Prostate gland (tissue), 2 donors: ENCODE measurements around the gene ASIC4. TPM values are rescaled to one million over a fixed set of nuclear protein-coding genes. Genes with fewer than 3 reads are reported as not detected.

Source experiments
- DNase-seq: peaks from one replicate; pipeline ENCODE4 v3.0.0-alpha.2; 2019; ENCODE audit warnings: low spot score
- H3K27ac ChIP-seq, 2 donors: fragments of 200-600 bp; sonication (generic); 2 replicates each; pipeline ENCODE4 v1.5.1; 2017 to 2019
- H3K27me3 ChIP-seq: fragments of 200-600 bp; sonication (generic); replicated peaks from 2 replicates; pipeline ENCODE4 v1.5.1; 2019; ENCODE audit not compliant: insufficient read depth
- H3K36me3 ChIP-seq, 2 donors: fragments of 200-600 bp; sonication (generic); 1 replicate in 1 of 2; 2 replicates in 1 of 2; pipeline versions ENCODE4 v1.5.1 to v1.8.1; 2017 to 2019
- H3K4me1 ChIP-seq: fragments of 200-600 bp; sonication (generic); replicated peaks from 2 replicates; pipeline ENCODE4 v1.5.1; 2019
- H3K4me3 ChIP-seq, 2 donors: fragments of 200-600 bp; sonication (generic); 2 replicates each; pipeline ENCODE4 v1.5.1; 2017 to 2019
- H3K9me3 ChIP-seq: fragments of 200-600 bp; sonication (generic); 2 replicates; pipeline ENCODE4 v1.5.1; 2017
- POLR2A ChIP-seq: fragments of 450-650 bp; IDR thresholded peaks from one replicate; pipeline ENCODE4 v1.6.1; 2016; ENCODE audit warnings: antibody characterized with exemption, mild to moderate bottlenecking
- POLR2AphosphoS5 ChIP-seq: sonication (generic); formaldehyde crosslinking; IDR thresholded peaks from one replicate; pipeline ENCODE4 v1.6.1; 2017; ENCODE audit warnings: antibody characterized with exemption
- WGBS: methylation state at CpG from one replicate; pipeline ENCODE4 v1.1.5; 2018; 5-methylcytosine and 5-hydroxymethylcytosine counted together
- intact Hi-C: fragments of 100-400 bp; cut with DNase I; formaldehyde crosslinking; loops from one replicate; pipeline ENCODE4 v1.14.2; 2022
- total RNA-seq, 2 donors: library from RNA; depleted of rRNA; stranded (reverse); fragments of >200 nt; gene quantifications; one replicate each; pipeline ENCODE4 v1.1.0, GENCODE V29; 2016
- TF ChIP-seq, protein P1 (sequence below), 4 experiments: fragments of 200-600 bp in 2 of 4; fragments of 450-650 bp in 2 of 4; sonication (generic) in 2 of 4; IDR thresholded peaks; 1 replicate in 3 of 4; 2 replicates in 1 of 4; pipeline ENCODE4 v1.5.1; 2016 to 2019; ENCODE audit warnings: antibody characterized with exemption in 4 of 4, mild to moderate bottlenecking in 2 of 4, moderate library complexity in 2 of 4

Gene ASIC4
- total RNA-seq, 2 donors from 2014 or later: 0.09 to 0.45 TPM

DNA sequence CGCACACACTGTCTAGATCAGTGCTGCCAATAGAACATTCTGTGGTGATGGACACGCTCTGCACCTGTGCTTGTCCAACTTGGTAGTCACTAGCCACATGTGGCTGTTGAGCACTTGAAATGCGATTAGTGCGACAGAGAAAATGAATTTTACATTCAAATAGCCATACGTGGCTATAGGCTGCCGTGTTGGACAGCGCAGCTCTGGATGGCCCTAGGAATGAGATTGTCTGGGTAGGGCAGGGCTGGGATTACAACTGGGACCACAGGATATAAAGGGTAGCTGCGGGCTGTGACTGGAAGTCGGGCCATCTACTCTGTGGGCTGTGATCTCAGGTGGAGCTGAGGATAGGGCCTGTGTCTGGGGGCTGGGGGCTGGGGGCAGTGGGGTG, 5.2 kb downstream of the ASIC4 start:
- TF ChIP-seq, protein P1, sequence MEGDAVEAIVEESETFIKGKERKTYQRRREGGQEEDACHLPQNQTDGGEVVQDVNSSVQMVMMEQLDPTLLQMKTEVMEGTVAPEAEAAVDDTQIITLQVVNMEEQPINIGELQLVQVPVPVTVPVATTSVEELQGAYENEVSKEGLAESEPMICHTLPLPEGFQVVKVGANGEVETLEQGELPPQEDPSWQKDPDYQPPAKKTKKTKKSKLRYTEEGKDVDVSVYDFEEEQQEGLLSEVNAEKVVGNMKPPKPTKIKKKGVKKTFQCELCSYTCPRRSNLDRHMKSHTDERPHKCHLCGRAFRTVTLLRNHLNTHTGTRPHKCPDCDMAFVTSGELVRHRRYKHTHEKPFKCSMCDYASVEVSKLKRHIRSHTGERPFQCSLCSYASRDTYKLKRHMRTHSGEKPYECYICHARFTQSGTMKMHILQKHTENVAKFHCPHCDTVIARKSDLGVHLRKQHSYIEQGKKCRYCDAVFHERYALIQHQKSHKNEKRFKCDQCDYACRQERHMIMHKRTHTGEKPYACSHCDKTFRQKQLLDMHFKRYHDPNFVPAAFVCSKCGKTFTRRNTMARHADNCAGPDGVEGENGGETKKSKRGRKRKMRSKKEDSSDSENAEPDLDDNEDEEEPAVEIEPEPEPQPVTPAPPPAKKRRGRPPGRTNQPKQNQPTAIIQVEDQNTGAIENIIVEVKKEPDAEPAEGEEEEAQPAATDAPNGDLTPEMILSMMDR (IDR thresholded peaks at IDR 0.05): no peak
- TF ChIP-seq POLR2AphosphoS5 (no peak), POLR2A (no peak)
- H3K4me3 ChIP-seq: no peak overlapping the region
- peaks cover 3% of the 10 kb centered on the region for H3K4me1 ChIP-seq

DNA sequence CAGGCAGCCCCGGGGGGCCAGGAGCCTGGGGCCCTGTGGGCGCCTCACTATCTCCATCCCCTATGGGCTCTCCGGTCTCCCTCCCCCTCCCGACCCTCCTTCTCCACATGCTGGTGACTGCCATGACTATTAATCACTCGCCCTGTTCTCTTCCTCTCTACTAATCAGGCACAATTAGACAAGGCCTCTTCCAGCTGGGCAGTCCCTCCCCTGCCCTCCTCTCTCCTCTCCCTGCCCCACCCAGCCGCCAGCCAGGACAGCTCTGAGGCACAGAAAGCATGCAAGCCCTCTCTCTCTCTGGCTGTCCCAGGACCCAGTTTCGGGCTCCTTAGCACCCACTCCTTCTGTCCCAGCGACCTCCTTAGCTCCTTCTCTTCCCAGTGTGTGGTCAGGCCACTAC, 5.8 kb downstream of the ASIC4 start:
- intact Hi-C loops: loop anchor here (5.0 kb wide), 1 partner anchor 118 kb away; no protein-coding TSS in a partner anchor
- Histone ChIP-seq H3K4me1 (peaks cover 3% of the 10 kb centered on the region), H3K36me3 (no peaks in the 10 kb centered on the region), H3K4me3 (no peak overlapping the region), H3K27me3 (peaks cover 5% of the 10 kb centered on the region), H3K27ac (no peak overlapping the region), H3K9me3 (no peaks in the 10 kb centered on the region)
- TF ChIP-seq, protein P1 (IDR thresholded peaks at IDR 0.05): no peak
- no peak for TF ChIP-seq POLR2A
- DNase-seq: no peak
- 85% methylated on average over 8 of the region's 8 CpGs for WGBS

More for the DNA sequence above, 5.2 kb downstream of the ASIC4 start:
- peaks cover 8% of the 10 kb centered on the region for H3K27me3 ChIP-seq
- no peaks in the 10 kb centered on the region for H3K36me3 ChIP-seq
- WGBS: 86% methylated on average over 9 of the region's 9 CpGs
- intact Hi-C loops: loop anchor here (10.0 kb wide), 1 partner anchor 345 kb away; the partner anchor contains the start of genes CNPPD1, RETREG2 and SLC23A3
- no peaks in the 10 kb centered on the region for H3K9me3 ChIP-seq
- H3K27ac ChIP-seq: no peak overlapping the region
- no peak for DNase-seq

DNA sequence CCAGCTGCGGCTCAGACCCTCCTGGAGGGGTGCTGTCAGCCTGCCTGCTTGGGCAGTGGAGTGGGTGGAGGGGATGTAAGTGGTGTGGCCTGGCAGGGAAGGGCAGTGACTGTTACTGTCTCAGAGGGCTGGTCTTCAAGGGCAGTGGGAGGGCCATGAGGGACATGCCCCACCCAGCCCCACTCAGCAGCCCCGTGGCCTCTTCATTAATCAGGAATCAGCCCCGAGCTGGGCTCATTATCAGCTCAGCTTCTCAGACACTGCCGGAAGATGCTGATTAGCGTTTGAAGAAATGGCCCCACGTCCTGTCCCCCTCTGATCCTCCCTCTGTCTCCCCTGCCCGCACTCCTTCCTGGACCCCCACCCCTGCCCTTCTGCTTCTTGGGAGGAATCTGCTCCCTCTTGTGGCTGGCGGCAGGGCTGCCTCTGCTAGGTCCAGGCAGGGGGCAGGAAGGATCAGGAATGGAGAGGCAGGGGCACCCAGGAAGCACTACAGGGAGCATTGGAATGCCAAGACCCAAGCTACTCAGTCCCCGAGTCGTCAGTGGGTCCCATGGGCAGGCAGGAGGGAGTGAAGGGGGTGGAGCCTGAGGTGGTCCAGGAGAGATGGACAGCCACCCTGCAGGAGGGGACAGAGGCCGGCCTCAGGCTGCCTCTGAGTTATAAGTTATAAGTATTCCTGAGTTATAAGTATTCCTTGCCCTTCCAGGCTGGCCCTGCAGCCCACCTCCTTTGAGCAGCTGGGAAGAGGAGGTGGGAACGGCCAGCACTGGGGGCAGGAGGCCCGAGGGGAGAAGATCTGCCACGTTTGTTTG, 7.0 kb downstream of the ASIC4 start:
- WGBS: 25% methylated on average over 14 of the region's 14 CpGs
- Histone ChIP-seq H3K4me1 (peaks cover 3% of the 10 kb centered on the region), H3K36me3 (no peaks in the 10 kb centered on the region), H3K4me3 (no peak overlapping the region), H3K27me3 (peaks cover 5% of the 10 kb centered on the region), H3K27ac (no peak overlapping the region), H3K9me3 (no peaks in the 10 kb centered on the region)
- DNase-seq: no peak
- intact Hi-C loops: loop anchor here (5.0 kb wide), 1 partner anchor 119 kb away; no protein-coding TSS in a partner anchor
- TF ChIP-seq, protein P1 (IDR thresholded peaks at IDR 0.05): peak in 2 of 4 experiments; percentile 48 to 53
- TF ChIP-seq POLR2AphosphoS5: no peak

DNA sequence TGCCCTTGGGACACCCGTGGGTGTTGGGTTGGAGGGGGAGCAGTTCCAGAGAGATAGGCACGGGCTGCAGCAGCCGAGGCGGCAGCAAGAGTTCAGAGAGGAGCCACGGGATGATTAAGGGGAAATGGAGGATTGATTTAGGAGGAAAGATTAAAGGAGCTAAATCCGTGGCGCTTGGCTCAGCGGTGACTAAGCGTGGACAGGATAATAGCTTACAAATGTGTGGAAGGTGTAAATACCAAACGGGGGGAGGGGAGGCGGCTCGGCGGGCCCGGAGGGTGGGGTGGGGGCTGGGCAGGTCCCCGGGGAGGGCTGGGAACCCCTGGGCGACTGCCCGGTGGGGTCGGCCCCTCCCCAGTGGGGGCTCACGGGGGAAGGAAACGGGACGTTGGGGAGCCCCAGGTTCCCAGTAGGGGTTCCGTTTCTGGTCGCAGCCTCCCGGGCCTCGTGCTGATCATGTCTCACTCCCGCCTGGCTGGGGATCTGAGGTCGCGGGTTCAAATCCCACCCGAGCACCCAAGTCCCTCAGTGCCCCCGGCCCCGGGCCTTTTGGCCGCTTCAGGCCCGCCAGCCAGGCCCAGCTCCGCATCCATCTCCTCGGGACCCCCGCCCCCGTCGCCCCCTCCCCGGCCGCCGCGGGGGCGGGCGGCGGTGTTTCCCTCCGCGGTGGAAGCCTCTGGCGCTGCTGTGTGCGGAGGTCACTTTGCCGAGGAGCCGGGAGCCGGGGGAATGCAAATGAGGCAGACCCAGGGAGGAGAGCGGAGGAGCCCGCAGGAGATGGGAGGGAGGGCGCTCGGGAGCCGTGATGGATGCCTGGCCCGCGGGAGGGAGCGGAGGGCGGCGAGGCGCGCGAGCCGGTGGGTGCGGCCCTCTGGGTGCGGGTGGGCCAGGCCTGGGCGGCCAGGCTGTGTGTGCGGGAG, 8.1 kb downstream of the ASIC4 start:
- peaks cover 5% of the 10 kb centered on the region for H3K27me3 ChIP-seq
- DNase-seq: no peak
- peak overlapping the region; percentile 23 to 31 for H3K27ac ChIP-seq
- no peaks in the 10 kb centered on the region for H3K9me3 ChIP-seq
- peaks cover 3% of the 10 kb centered on the region for H3K4me1 ChIP-seq
- intact Hi-C loops: loop anchor here (5.0 kb wide), 1 partner anchor 120 kb away; no protein-coding TSS in a partner anchor
- TF ChIP-seq, protein P1 (IDR thresholded peaks at IDR 0.05): no peak
- TF ChIP-seq POLR2A (no peak), POLR2AphosphoS5 (no peak)
- peak overlapping the region in 1 of 2 donors; percentile 7 for H3K4me3 ChIP-seq
- no peaks in the 10 kb centered on the region for H3K36me3 ChIP-seq
- WGBS: 5% methylated on average over 62 of the region's 70 CpGs
